Epidermal melanocyte (primary cell): ENCODE data around the gene KCNH1.
"Not testable (repeated sequence)": the region's sequence is repeated elsewhere in the genome, so short reads cannot be mapped to it uniquely, and the experiment has no call there.

Experiments used
- DNase-seq: peaks from one replicate; pipeline ENCODE4 v3.0.0; 2011; ENCODE audit warnings: low spot score; ENCODE audit not compliant: insufficient read length

Gene KCNH1

DNA sequence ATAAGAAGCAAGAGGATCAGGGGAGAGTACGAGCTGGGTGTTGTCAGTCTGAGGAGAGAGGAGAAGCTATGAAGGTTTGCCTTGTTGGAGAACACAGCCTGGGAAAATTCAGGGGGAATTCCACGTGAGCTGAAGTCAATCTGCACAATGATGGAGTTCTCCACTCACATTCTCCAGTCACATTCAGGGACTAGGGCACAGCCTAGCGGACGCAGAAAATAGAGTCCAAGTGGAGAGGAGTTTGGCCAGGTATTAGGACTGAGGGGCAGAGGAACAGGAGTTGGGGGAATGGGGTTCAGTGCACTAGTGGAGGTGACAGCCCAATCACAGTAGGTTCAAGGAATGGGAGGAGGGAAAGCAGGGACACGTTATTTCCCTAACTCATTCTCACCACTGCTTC lies 124.0 kb downstream of the KCNH1 start:
- DNase-seq, result no peak

DNA sequence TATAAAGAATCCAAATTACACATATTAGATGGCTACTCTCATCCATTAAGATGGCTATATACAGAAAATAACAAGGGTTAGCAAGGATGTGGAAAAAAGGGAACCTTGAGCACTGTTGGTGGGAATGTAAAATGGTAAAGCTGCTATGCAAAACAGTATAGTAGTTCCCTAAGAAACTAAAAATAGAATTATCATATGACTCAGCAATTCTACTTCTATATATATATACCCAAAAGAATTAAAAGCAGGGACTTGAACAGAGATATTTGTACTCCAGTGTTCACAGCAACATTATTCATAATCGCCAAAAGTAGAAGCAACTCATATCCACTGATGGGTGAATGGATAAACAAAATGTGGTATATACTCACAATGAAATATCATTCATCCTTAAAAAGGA lies 126.1 kb downstream of the KCNH1 start:
- DNase-seq, result no peak

- not testable (repeated sequence) for DNase-seq
These were observed 138.0 kb downstream of the KCNH1 start for GRCh38 chr1:210995931-210996330.

DNA sequence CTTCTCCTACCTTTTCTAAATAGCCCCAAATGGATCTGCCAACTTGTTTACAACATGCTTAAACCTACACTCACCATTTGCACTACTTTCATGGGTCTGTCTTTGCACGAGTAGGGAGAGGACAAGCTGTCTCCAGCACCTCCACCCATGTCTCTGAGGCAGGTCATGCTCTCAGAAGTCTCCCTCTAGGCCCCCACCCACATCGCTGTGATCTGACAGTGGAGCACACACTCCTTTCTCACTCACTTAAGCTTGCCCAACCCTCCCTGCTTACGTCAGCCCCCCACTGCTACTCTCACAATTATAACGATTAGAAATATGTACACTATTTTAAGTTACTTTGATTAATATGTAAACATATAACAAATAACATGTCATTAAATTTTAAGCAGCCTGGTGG lies 141.1 kb downstream of the KCNH1 start:
- no peak for DNase-seq

DNA sequence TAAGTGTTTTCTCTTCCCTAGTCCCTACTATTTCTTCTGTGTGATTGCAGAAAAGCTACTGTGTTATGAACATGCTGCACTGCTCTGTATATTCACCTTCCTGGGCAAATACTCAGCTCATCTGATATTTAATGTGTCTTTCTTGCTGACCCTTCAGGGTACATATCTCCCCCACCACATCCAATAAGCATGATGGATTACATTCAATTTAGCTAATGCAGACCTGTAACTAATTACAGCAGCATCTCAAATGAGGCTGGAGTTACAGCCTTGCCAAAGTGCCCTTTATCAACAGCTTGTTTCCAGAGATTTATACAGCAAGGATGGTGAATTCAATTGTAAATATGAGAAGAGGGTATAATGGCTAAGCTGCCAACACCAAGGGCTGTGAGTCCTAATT lies 144.0 kb downstream of the KCNH1 start:
- no peak for DNase-seq

DNA sequence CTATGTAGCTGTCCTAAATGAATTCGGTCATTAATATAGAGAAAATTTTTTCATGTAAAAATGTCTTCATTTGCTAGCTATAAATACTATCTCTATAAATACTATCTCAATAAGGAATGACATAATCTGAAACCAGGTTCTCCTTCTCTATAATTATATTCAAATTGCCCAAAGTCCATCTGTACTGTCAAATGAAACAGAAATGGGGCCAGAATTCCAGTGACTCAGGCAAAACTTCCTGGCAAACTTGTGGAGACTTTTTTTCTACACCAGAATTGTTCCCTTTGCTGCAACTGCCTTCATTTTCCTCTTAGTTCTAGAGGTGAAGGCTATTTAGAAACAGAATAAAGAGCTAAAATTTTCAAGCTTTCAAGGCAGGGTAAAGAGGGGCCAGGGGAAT lies 152.5 kb downstream of the KCNH1 start:
- no peak for DNase-seq

DNA sequence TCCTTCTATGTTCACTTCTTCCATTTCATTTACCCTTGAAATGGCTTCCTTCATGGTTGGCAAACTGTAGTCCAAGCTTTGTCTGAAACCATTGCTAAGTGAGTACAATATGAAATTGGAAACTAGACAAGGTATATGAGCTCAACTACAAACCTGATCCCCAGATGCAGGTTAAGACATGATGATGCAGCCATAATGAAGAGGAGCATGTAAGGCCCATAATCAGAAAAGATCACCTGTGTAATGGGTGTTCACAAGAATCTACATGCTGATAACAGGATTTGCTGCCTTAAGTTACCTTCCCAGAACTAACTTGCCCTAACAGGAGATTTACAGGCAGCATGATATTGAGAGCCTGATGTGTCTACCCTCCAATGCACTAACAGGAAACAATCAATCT lies 153.9 kb downstream of the KCNH1 start:
- DNase-seq, result no peak

DNA sequence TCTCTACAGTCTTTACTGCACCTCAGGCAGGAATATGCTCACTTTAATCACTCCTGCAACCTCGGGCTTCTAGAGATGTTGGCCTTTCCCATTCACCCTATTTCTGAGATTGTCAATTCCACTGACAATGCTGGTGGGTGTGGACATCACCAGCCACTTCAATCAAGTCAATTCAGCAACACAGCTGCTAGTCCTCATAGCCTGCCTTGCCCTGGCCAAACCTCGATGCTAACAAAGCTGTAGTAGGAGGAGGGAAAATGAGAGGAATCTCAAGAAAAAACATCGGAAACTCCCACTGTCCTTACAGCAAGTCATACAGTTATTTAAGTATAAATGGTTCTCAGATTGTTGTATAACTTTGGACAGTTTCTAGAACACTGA lies 155.0 kb downstream of the KCNH1 start:
- DNase-seq, result no peak

DNA sequence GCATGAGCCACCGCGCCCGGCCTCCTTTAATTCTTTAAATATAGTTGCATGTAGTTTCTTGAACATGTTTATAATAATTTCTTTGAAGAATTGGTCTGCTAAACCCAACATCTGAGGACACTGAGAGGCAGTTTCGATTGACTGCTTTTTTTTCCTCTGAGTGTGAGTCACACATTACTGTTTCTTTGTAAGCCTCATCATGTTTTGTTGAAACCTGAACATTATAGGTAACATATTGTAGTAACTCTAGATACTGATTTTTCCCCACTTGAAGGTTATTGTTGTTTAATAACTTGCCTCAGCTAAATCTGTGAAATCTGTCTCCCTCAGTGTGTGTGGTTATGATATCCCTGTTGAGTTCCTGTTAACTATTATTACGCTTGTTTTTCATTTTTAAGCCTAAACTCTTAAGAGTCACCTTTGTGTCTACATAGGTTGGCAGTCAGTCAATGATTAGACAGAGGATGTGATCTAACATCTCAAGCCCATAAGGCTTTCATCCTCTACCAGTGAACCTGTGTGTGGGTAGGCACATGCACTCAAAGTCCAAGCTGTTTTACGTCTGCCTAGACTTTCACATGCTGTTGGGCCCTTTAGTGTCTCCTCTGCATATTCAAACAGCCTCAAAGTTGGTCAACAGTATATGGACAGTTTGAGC lies 155.5 kb downstream of the KCNH1 start:
- no peak for DNase-seq

DNA sequence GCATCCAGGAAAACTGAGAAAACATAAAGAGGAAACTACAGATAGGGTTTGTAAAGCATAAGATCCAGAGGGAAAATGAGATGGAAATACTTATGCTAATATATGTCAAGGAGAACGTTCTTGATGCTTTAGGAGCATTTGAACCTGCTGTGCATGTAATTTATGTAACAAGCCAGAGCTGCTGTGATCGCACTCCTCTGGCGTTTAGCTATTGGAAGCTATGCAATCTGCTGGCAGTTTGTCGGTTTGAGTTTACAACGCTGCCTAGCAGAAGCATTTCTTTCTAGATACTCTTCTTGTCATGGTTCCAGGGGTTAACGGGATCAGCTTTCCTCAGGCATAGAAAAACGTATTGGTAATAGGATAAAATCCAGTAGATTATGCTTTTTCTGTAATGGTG lies 182.7 kb downstream of the KCNH1 start:
- no peak for DNase-seq

DNA sequence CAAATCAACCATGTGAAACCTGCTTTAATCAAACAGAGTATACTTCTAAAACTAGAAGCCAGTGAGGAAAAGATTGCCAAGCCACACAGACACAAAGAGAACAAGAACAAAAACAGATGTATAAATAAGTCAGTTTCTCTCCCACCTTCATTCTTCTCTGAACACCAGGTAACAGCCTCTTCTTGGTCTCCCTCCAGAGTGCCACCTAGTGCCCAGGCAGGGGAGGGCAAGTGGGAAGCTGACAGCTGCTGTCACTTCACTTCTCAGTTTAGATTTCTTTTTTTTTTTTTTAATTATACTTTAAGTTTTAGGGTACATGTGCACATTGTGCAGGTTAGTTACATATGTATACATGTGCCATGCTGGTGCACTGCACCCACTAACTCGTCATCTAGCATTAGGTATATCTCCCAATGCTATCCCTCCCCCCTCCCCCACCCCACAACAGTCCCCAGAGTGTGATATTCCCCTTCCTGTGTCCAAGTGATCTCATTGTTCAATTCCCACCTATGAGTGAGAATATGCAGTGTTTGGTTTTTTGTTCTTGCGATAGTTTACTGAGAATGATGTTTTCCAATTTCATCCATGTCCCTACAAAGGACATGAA lies 183.9 kb downstream of the KCNH1 start:
- not testable (repeated sequence) for DNase-seq

GRCh38 chr1:210949489-210949888 lies 184.5 kb downstream of the KCNH1 start:
- no peak for DNase-seq

- no peak for DNase-seq
These were observed 184.9 kb downstream of the KCNH1 start for GRCh38 chr1:210949039-210949438.

DNA sequence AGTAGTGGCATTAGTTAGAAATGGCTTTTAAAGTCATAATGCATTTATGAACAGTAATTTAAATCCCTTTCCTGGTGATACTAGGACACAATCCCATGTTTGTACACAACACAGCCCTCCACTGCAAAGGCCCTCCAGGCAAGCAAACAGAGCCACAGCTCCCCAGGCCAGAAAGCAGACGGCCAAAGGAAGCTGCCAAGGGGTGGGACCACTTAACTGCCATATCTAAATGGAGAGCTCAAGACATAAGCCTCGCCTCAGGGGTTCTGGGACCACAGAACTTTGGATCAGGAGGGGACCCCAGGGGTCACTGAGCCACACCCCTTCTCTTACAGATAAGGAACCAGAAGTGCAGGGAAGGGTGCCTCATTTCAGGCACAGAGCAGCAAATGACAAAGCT lies 189.7 kb downstream of the KCNH1 start:
- no peak for DNase-seq

DNA sequence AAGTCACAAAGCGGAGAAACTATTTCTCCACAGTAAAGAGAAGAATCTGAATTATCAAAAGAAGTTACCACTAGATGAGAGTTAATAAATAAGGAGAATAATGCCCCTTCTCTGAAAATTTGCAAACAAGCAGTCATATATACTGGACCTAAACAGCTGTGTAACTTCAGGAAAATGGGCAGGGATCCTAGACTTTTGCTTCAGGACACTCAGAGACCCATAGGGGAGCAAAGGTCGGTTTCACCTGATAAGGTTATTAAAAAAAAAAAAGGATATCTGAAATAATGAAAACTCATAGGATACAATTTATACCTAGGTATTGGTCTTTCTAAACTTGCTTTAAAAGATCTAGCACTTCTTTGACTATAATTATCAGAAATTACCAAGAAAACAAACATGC lies 191.4 kb downstream of the KCNH1 start:
- DNase-seq, result no peak

DNA sequence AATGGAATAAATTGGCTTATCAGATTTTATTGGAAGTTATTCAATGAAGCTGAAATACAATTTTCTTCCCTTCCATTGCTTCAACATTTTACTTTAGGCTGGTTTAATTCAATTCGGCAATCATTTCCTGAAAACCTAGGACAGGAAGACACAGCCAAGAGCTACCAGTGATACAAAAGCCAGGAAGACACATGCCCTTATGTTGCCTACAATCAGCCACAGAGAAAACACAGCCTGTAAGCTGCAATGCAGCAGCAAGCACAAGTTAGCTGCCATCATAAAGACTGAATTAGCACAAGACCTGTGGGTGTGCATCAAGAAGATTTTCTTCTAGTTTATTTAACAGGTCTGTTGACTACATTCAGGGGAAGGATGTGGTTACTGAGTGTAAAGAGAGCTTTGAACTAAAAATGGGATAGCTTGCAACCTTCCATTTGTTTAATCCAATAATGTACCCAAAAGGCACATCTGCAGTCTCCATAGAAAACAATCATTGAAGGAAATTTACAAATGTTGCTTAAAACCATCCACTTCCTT lies 193.8 kb downstream of the KCNH1 start:
- DNase-seq, result no peak

DNA sequence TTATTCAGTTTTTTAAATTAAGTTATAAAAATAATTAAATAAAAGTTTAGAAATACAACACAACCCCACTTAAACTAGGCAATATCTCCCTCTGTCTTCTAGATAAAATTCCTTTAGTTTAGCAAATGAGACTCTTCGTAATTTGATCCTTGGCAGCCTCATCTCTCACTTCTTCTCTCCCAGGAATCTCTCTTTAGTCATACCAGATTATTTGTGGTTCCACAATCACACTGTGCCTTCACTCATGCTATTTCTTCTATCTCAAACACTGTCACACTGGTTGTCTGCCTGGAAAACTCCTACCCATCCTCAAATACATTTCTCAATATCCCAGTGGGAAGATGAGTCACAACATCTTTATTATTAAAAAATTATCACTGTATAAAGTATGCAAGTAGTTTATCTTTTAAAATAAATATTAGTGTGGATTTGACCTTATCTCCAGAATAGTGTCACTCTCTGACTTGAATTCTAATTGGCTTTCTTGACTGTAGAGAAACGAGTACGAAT lies 195.5 kb downstream of the KCNH1 start:
- no peak for DNase-seq

GRCh38 chr1:210937846-210938245 lies 196.1 kb downstream of the KCNH1 start:
- no peak for DNase-seq

DNA sequence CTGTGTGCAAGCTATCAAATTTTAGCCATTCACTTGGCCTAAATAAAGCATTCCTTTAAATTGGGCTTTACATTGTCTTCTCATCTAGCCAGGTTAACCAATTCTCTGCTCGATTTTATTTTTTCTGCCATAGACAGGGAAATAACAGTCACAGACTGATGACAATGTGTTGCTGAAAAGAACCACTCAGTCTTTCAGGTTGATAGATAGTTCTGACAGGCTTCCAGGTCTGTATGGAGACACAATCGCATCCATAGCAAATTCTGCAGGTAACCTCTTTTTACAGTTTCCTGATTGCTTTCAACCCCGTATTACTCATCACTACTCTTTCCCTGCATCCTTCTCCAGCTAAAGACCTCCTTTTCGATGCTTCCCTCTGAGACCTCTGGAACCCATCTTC lies 198.0 kb downstream of the KCNH1 start:
- DNase-seq, result no peak

GRCh38 chr1:210932104-210932503 lies 201.8 kb downstream of the KCNH1 start:
- DNase-seq, result no peak

- no peak for DNase-seq
These were observed 211.3 kb downstream of the KCNH1 start for GRCh38 chr1:210922666-210923065.

DNA sequence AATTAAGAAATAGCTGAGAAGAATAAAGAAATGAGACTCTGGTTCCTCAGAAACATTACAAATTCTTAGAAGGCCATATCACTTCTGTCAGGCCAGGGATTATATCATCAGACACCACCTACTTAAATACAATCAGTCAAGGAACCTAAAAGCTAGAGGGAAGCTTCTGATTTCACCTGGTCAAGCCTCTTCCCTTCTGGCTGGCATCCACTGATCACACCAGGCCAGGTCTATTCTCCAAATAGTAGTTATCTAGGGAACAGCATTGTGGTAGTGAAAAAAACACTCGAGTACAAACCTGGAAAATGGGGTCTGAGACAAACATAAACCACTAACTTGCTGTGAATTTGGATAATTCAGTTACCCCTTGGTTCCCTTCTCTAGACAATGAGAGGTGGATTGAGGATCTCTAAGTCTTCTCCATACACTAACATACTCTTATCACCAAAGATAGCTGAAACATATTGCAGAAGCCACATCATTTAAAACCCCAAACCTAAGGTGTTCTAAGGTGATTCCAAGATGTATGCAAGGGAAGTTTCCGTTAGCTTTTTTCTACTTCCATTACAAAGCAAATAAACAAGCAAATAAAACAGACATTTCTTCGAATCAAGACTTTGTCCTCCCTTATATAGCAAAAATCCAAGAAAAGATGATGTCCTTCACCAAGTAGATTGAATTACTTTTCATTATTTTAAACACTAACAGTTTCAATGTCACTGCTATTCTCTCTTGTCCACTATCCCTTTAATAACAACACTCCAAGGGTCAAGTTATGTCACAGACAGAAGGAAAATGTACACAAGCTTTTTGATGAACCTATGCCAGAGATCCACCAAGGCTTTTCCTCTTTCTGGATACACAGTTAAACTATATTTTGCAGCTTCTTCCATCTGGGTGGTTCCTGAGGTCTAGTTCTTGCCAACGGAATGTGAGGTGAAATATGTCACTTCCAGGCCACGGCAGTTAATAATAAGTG lies 212.9 kb downstream of the KCNH1 start:
- DNase-seq, result no peak
